Mesothelial cell of epicardium (in vitro differentiated cells): ENCODE data around the gene GNLY. TPM values are rescaled to one million over a fixed set of nuclear protein-coding genes. Genes with fewer than 3 reads are reported as not detected.
"Not testable (repeated sequence)": the region's sequence is repeated elsewhere in the genome, so short reads cannot be mapped to it uniquely, and the experiment has no call there.

Experiments used
- DNase-seq, 2 experiments: peaks; one replicate each; pipeline ENCODE4 v3.0.0; 2021; ENCODE audit warnings: low spot score in 2 of 2; ENCODE audit not compliant: unreplicated experiment in 2 of 2
- H3K27ac Mint-ChIP-seq: 2 replicates; pipeline ENCODE4 v1.8.0; 2021; ENCODE audit warnings: mixed read lengths
- H3K27me3 Mint-ChIP-seq: 2 replicates; pipeline ENCODE4 v1.8.0; 2021; ENCODE audit warnings: low read depth, mixed read lengths
- H3K36me3 Mint-ChIP-seq: 2 replicates; pipeline ENCODE4 v1.8.0; 2021; ENCODE audit warnings: mixed read lengths
- H3K4me1 Mint-ChIP-seq: 2 replicates; pipeline ENCODE4 v1.8.0; 2021; ENCODE audit warnings: mixed read lengths
- H3K4me3 Mint-ChIP-seq: 2 replicates; pipeline ENCODE4 v1.8.0; 2021; ENCODE audit warnings: mild to moderate bottlenecking, moderate library complexity, mixed read lengths
- H3K9me3 Mint-ChIP-seq: 2 replicates; pipeline ENCODE4 v1.8.0; 2021; ENCODE audit warnings: mixed read lengths
- CTCF ChIP-seq: fragments of 200-600 bp; sonication (generic); IDR thresholded peaks from one replicate; pipeline ENCODE4 v1.5.0; 2021; ENCODE audit warnings: antibody characterized with exemption; ENCODE audit not compliant: unreplicated experiment
- total RNA-seq: library from RNA; stranded (reverse); gene quantifications from 3 replicates; pipeline ENCODE4 v1.2.1, GENCODE V29; 2021

GNLY gene
- total RNA-seq, 1 donor from 2014 or later, result not detected

- Mint-ChIP-seq H3K4me3 (no peak overlapping the region), H3K27ac (no peak overlapping the region), H3K36me3 (peaks cover 25% of the 10 kb centered on the region), H3K27me3 (no peaks in the 10 kb centered on the region), H3K4me1 (no peaks in the 10 kb centered on the region), H3K9me3 (no peaks in the 10 kb centered on the region)
- no peak for TF ChIP-seq CTCF
- no peak for DNase-seq
These were observed 38.2 kb upstream of the GNLY start for GRCh38 chr2:85655961-85656417.

- Mint-ChIP-seq H3K9me3 (no peaks in the 10 kb centered on the region), H3K4me3 (no peak overlapping the region), H3K27me3 (no peaks in the 10 kb centered on the region), H3K4me1 (no peaks in the 10 kb centered on the region), H3K27ac (no peak overlapping the region), H3K36me3 (peaks cover 20% of the 10 kb centered on the region)
- TF ChIP-seq CTCF, result no peak
- no peak for DNase-seq
These were observed 37.7 kb upstream of the GNLY start for GRCh38 chr2:85656468-85656867.

- not testable (repeated sequence) for H3K27me3 Mint-ChIP-seq, DNase-seq, H3K27ac Mint-ChIP-seq, H3K4me1 Mint-ChIP-seq, H3K9me3 Mint-ChIP-seq, H3K4me3 Mint-ChIP-seq
- H3K36me3 Mint-ChIP-seq, result peaks cover 15% of the 10 kb centered on the region
These were observed 36.8 kb upstream of the GNLY start for GRCh38 chr2:85657399-85657798.

- H3K36me3 Mint-ChIP-seq, result peaks cover 6% of the 10 kb centered on the region
- H3K27me3 Mint-ChIP-seq, result no peaks in the 10 kb centered on the region
- no peak overlapping the region for H3K4me3 Mint-ChIP-seq
- no peak for DNase-seq
- no peak overlapping the region for H3K27ac Mint-ChIP-seq
- H3K4me1 Mint-ChIP-seq, result no peaks in the 10 kb centered on the region
- TF ChIP-seq CTCF, result no peak
- no peaks in the 10 kb centered on the region for H3K9me3 Mint-ChIP-seq
These were observed 34.7 kb upstream of the GNLY start for GRCh38 chr2:85659324-85659981.

GRCh38 chr2:85660301-85660700 is 33.9 kb upstream of the GNLY start:
- not testable (repeated sequence) for DNase-seq, H3K27me3 Mint-ChIP-seq, H3K9me3 Mint-ChIP-seq, H3K27ac Mint-ChIP-seq, H3K4me1 Mint-ChIP-seq, H3K36me3 Mint-ChIP-seq, H3K4me3 Mint-ChIP-seq

GRCh38 chr2:85660725-85661124 is 33.4 kb upstream of the GNLY start:
- Mint-ChIP-seq H3K9me3 (no peaks in the 10 kb centered on the region), H3K27ac (no peak overlapping the region), H3K4me3 (no peak overlapping the region), H3K36me3 (peaks cover 6% of the 10 kb centered on the region), H3K27me3 (no peaks in the 10 kb centered on the region), H3K4me1 (no peaks in the 10 kb centered on the region)
- no peak for TF ChIP-seq CTCF
- DNase-seq, result no peak
